NCI-H526 (cell line): ENCODE results near the gene MYOT.
"Not testable (repeated sequence)": the region's sequence is repeated elsewhere in the genome, so short reads cannot be mapped to it uniquely, and the experiment has no call there.

Source experiments
- DNase-seq, 2 experiments: peaks; one replicate each; lab custom pipeline; 2025; lab: John Stamatoyannopoulos, UW

Gene MYOT

DNA sequence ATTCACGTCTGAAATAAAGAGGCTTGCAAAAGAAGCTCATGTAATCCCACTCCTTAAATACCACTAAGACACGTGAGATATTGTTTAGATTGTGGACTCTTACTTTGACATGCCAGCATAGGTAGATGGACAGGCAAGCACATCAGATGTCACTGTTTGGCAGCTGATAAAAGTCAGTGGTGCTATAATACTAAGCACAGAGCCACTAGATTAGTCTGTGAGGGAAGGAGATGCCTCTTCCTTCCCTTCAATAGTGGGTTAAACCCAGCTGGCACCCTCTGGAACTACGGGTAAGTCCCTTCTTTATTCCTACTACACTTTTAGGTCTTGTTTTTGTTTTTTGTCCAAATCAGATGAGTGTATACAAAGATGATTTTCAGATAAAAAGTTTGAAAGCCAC is at the start of gene MYOT:
Gene MYOT, plus strand, starts transcription at position 197 of the 400 bp plus-strand sequence. CDS start 2,792 bp downstream, outside the sequence.
- DNase-seq, result no peak

DNA sequence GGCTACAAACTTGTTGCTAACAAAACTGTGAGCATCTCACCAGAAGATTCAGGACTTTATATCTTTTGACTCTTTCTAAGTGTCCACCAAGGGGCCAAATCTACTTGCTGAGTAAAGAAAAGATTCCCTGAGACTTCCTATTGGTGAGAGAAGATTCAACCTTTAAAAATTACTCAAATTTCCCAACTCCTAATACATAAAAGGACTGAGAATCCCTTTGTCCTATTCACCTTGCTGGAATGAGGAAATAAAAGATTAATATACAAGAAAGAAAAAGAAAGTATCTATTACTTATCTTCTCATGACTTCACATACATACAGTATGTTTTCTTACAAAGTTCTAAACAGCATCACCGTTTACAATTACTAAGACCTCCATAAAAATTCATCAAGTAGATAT is 47.9 kb upstream of the MYOT start:
- DNase-seq, result no peak

- peak; percentile 42 to 76 for DNase-seq
Measured at GRCh38 chr5:137822158-137822764, 45.4 kb upstream of the MYOT start.

DNA sequence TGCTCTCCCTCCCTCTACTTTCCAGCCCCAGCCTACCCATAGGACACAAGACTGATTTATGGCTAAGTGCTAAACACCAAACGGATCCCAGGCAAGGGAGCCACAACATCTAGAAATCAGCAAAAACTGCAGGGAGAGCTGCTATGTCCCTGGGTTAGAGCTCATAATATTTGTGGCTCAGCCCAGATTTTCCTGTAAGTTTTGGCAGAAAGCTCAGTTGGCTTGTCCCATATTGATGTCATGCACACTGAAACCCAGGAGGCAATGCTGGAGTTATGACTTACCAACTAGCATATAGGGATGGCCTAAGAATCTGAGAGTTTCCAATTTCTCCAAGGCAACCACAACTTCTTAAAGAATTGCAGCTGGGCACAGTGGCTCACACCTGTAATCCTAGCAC is 44.7 kb upstream of the MYOT start:
- DNase-seq, result no peak

DNA sequence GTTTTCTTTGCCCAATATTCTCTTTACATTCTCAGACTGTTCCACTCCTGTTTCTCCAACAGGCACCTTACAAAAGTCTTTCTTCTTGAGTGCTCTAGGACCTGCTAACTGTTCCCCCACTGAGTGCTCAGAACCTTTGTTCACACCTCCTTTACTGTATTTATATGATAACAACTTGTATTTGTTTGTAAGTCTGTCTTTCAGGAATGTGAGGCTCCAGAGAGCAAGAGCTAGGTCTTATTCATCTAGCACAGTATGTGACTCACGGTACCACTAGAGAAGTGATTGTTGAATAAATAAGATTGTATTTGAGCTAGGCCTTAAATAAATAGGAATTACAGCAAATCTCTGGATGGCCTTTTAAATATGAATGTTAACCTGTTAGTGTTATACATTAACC is 42.5 kb upstream of the MYOT start:
- no peak for DNase-seq

DNA sequence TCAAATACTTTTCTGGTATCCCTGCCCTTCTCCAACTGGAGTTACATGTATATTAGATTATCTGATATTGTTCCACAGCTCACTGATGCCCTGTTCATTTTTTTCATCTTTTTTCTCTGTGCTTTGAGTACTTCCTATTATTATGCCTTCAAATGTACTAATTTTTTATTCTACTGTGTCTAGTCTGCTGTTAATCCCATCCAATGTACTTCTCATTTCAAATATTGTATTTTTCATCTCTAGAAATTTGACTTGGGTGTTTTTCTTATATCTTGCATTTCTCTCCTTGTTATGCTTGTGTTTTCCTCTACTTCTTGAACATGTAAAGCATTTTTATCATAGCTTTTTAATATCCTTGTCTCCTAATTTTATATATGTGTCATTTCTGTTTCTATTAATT is 41.6 kb upstream of the MYOT start:
- DNase-seq, result no peak

DNA sequence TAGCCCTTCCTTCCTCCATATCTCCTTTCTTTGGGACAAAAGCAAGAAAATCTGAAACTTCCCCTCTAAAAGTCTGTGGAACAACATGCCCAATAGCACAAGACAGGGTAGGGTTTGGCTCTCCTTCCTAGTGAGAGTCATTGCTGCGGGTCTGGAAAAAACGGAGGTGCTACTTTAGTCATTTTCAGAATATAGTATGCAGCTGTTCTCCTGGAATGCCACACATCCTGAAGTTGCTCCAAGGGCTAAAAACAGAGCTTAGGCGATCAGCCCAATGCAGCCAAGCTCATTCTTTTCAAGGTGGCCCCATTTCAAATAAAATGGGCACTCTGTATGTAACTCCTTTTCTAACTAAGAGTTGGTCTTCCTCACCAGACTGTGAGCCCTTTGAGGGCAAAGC is 39.5 kb upstream of the MYOT start:
- DNase-seq, result no peak

DNA sequence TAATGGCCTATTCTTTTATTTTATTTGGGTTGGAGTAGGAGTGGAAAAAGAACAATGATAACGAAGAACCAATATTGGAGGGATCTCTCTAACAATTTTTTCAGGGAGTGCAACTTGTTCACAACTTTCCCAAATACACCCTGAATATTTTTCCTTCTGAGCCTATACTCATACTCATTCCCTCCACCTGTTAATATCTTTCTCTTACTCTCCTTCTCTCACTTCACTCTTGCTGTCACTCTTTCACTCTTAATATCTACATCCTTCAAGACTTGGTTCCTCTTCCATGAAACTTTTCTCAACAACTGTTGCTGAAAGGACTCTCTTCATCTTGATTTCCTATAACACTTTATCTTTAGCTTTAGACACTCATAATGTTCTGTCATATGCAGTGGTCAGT is 39.0 kb upstream of the MYOT start:
- DNase-seq, result no peak

GRCh38 chr5:137831105-137831504 is 36.6 kb upstream of the MYOT start:
- no peak for DNase-seq

- DNase-seq, result no peak
Measured at GRCh38 chr5:137831526-137831925, 36.1 kb upstream of the MYOT start.

DNA sequence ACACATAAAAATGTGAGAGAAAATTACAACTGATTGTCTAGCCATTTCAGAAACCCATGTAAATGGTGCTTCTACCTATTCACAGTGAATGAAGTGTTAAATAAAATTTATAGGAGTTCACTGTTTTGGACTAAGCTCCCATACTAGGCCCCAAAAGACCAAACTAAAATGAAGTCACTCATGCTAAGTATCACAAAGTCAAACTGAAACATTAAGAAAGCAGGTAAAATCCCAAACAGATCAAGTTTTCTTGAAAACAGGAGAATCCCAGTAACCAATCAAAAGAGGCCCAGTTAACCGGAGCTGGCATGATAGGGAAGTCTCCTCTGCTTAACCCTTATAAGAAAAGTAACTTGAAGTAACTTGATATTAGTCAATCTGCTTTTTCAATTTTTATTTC is 35.2 kb upstream of the MYOT start:
- no peak for DNase-seq

GRCh38 chr5:137833463-137833862 is 34.2 kb upstream of the MYOT start:
- no peak for DNase-seq

DNA sequence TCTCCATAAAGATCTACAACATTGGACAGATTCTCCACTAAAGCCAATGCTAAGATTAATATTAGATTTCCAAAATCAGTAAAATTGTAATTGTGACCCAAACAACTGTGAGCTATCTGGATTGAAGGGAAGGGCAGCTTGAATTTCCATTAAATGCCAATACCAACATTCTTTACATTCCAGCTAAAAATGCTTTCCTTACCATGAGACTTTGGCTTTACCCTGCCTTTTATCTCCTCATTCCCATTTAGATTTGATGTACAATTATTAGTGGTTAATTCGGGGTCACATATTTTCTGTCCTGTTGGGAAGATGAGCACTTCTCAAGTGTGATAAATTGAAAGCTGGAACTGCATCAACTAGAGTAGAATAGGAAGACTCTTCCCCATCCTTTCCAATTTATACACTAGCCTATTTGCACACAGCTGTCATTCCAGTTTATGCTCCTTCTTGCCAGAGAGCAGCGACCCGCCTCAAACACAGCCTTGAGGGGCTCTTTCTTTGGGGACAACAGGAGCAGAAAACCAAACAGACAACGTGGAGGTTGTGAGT is 33.1 kb upstream of the MYOT start:
- DNase-seq, result peak in 1 of 2 experiments; percentile 15

DNA sequence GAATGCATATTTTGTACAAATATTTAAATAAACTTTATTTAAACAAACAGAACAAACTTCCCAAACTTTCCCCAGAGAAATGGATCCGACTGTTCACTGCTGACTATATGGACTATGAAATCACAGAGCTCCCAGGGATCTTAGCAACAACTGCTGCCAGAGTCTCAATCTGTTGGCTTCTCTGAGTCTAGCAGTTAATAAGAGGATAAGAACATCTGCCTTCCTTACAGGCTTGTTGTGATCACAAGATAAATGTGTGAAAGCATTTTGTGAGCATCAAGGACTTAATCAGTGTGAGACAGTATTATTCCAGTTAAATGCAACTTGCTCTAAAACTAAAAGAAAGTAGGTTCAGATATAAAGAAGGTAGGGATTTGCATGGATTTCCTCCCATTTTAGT is 31.4 kb upstream of the MYOT start:
- no peak for DNase-seq

- DNase-seq, result no peak
Measured at GRCh38 chr5:137836997-137837396, 30.7 kb upstream of the MYOT start.

DNA sequence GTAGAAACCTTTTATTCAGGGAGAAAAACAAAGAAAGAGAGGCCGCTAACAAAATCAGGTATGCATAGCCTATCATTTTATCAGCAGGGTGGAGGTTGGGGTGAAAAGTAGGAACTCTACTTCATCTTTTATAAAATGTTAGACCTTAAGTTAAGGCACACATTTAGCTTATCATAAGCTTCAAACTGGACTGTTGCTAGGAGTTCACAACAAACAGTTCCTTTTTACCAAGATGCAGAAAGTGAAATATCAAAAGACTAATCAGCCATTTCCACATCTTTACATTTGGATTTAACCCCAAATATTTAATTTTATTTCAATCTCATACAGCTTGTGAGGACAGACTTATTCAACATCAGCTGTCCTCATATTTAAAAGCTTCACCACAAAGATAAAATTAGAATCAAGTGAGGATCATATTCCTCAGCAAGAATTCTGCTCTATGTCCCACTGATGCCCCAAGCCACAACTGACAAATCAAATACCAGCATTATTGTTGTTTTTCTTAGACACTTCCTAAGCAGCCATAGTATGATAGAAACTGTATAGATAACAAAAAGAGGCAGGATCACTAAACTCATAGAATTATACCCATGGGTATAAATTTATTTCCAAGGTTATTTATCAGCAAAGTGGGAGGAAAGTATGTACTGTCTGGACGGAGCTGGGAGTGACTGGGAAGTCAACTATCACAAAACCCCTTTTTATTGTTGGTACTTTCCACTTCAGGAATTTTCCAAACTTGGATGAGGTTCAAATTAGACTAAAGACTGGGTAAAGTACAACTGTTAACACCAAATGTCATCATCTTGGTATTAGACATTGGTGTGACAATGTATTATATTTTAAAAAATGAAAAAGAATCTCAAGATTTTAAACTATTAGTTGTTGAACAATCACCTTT is 29.9 kb upstream of the MYOT start:
- no peak for DNase-seq

- DNase-seq, result no peak
Measured at GRCh38 chr5:137838976-137839375, 28.7 kb upstream of the MYOT start.

DNA sequence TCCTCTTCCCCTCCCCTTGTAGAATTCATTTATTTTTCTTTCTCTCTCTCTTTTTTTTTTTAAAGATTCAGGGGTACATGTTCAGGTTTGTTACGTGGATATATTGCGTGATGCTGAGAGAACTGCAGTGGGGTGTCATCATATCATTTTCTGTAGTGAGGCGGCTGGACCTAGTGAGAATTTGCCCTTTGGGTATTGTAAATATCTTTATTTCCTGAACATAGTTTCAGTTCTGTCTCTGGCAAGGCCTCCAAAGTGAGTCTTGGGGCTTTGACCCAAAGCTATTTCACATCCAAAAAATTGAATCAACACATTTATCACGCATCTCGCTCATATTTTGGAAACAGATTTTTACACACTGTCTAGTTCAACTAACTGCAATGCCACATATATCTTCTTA is 25.4 kb upstream of the MYOT start:
- DNase-seq, result no peak

- no peak for DNase-seq
Measured at GRCh38 chr5:137843676-137844299, 23.9 kb upstream of the MYOT start.

DNA sequence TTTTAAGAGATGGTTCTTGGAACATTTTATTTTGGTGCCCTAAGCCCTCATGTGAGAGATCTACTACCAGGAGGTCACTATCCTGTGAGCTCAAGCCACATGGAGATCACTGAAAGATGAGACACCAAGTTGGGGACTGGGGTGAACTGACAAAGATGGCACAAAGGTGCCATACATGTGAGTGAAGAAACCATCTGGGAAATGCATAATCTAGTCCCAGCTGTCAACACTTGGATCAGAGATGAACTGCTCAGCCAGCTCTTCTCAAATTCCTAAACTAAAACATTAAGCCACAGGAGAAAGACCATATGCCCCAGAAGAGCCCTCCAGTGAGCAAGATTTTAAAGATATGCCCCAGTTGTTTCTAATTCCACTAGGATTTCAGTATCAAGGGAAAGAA is 22.2 kb upstream of the MYOT start:
- DNase-seq, result no peak

GRCh38 chr5:137847687-137848086 is 20.0 kb upstream of the MYOT start:
- no peak for DNase-seq

GRCh38 chr5:137853165-137853564 is 14.5 kb upstream of the MYOT start:
- not testable (repeated sequence) for DNase-seq

DNA sequence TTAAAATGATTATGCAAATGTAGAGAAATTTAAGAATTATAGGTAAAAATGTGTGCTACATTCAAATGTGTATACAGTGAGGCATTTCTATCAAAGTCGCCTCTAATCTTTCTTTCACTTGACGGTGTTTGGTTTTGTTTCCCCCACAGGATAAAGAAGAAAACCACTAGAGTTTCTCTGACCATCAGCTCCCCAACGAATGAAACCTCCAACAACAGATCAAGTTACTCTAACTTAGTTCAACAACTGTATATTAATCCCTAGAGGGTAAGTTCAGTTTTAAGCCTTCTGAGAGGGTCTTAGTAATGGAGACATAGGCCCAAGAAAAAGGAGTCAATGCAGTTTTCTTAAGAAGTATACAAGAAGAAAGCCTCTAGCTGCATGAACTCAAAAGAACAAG is 11.5 kb upstream of the MYOT start:
- no peak for DNase-seq
